ENCODE measurements around the gene TEAD4.

The TEAD4 gene

GRCh38 chr12:3040026-3040656 lies 80.9 kb downstream of the TEAD4 start:
- peaks cover 0 to 7% of the 10 kb centered on the region in 2 donors for H3K36me3 ChIP-seq (ENCODE audit: control insufficient read depth in 2 of 2, insufficient read depth in 2 of 2, low read length in 2 of 2)
- no peak overlapping the region for H3K27ac ChIP-seq (ENCODE audit: low read length)
- H3K27me3 ChIP-seq (ENCODE audit: control insufficient read depth in 1 of 2, insufficient read depth in 2 of 2, low read length in 2 of 2), result no peaks in the 10 kb centered on the region
- H3K4me3 ChIP-seq (ENCODE audit: low read length in 2 of 2), result no peak overlapping the region
- H3K9me3 ChIP-seq (ENCODE audit: control insufficient read depth in 2 of 2, low read length in 2 of 2), result no peaks in the 10 kb centered on the region
- H3K9ac ChIP-seq (ENCODE audit: low read length in 2 of 2), result no peak overlapping the region
- peaks cover 8% of the 10 kb centered on the region for H3K4me1 ChIP-seq (ENCODE audit: control insufficient read depth, insufficient read depth, low read length)

- H3K27me3 ChIP-seq (ENCODE audit: control insufficient read depth in 1 of 2, insufficient read depth in 2 of 2, low read length in 2 of 2), result no peaks in the 10 kb centered on the region
- H3K4me3 ChIP-seq (ENCODE audit: low read length in 2 of 2), result no peak overlapping the region
- H3K9ac ChIP-seq (ENCODE audit: low read length in 2 of 2), result no peak overlapping the region
- H3K27ac ChIP-seq (ENCODE audit: low read length), result no peak overlapping the region
- peaks cover 5% of the 10 kb centered on the region for H3K4me1 ChIP-seq (ENCODE audit: control insufficient read depth, insufficient read depth, low read length)
- H3K36me3 ChIP-seq (ENCODE audit: control insufficient read depth in 2 of 2, insufficient read depth in 2 of 2, low read length in 2 of 2), result peaks cover 0 to 7% of the 10 kb centered on the region in 2 donors
- no peaks in the 10 kb centered on the region for H3K9me3 ChIP-seq (ENCODE audit: control insufficient read depth in 2 of 2, low read length in 2 of 2)
Observed at GRCh38 chr12:3040663-3041544, 81.7 kb downstream of the TEAD4 start.

GRCh38 chr12:3041558-3042164 lies 82.5 kb downstream of the TEAD4 start:
- no peaks in the 10 kb centered on the region for H3K9me3 ChIP-seq (ENCODE audit: control insufficient read depth in 2 of 2, low read length in 2 of 2)
- H3K4me3 ChIP-seq (ENCODE audit: low read length in 2 of 2), result no peak overlapping the region
- no peak overlapping the region for H3K9ac ChIP-seq (ENCODE audit: low read length in 2 of 2)
- H3K4me1 ChIP-seq (ENCODE audit: control insufficient read depth, insufficient read depth, low read length), result peaks cover 5% of the 10 kb centered on the region
- H3K27me3 ChIP-seq (ENCODE audit: control insufficient read depth in 1 of 2, insufficient read depth in 2 of 2, low read length in 2 of 2), result no peaks in the 10 kb centered on the region
- H3K36me3 ChIP-seq (ENCODE audit: control insufficient read depth in 2 of 2, insufficient read depth in 2 of 2, low read length in 2 of 2), result peaks cover 0 to 7% of the 10 kb centered on the region in 2 donors
- no peak overlapping the region for H3K27ac ChIP-seq (ENCODE audit: low read length)

- H3K4me3 ChIP-seq (ENCODE audit: low read length in 2 of 2), result no peak overlapping the region
- no peaks in the 10 kb centered on the region for H3K9me3 ChIP-seq (ENCODE audit: control insufficient read depth in 2 of 2, low read length in 2 of 2)
- H3K27me3 ChIP-seq (ENCODE audit: control insufficient read depth in 1 of 2, insufficient read depth in 2 of 2, low read length in 2 of 2), result no peaks in the 10 kb centered on the region
- peaks cover 0 to 7% of the 10 kb centered on the region in 2 donors for H3K36me3 ChIP-seq (ENCODE audit: control insufficient read depth in 2 of 2, insufficient read depth in 2 of 2, low read length in 2 of 2)
- H3K27ac ChIP-seq (ENCODE audit: low read length), result no peak overlapping the region
- H3K9ac ChIP-seq (ENCODE audit: low read length in 2 of 2), result no peak overlapping the region
- peaks cover 5% of the 10 kb centered on the region for H3K4me1 ChIP-seq (ENCODE audit: control insufficient read depth, insufficient read depth, low read length)
Observed at GRCh38 chr12:3042394-3042793, 83.2 kb downstream of the TEAD4 start.

- no peak overlapping the region for H3K9ac ChIP-seq (ENCODE audit: low read length in 2 of 2)
- no peak overlapping the region for H3K4me3 ChIP-seq (ENCODE audit: low read length in 2 of 2)
- H3K27ac ChIP-seq (ENCODE audit: low read length), result no peak overlapping the region
Observed at GRCh38 chr12:3042826-3043225, 83.6 kb downstream of the TEAD4 start.

GRCh38 chr12:3043406-3043805 lies 84.2 kb downstream of the TEAD4 start:
- H3K4me3 ChIP-seq (ENCODE audit: low read length in 2 of 2), result no peak overlapping the region
- H3K27ac ChIP-seq (ENCODE audit: low read length), result no peak overlapping the region
- no peaks in the 10 kb centered on the region for H3K27me3 ChIP-seq (ENCODE audit: control insufficient read depth in 1 of 2, insufficient read depth in 2 of 2, low read length in 2 of 2)
- H3K36me3 ChIP-seq (ENCODE audit: control insufficient read depth in 2 of 2, insufficient read depth in 2 of 2, low read length in 2 of 2), result peaks cover 0 to 7% of the 10 kb centered on the region in 2 donors
- H3K4me1 ChIP-seq (ENCODE audit: control insufficient read depth, insufficient read depth, low read length), result peaks cover 5% of the 10 kb centered on the region
- H3K9me3 ChIP-seq (ENCODE audit: control insufficient read depth in 2 of 2, low read length in 2 of 2), result no peaks in the 10 kb centered on the region
- no peak overlapping the region for H3K9ac ChIP-seq (ENCODE audit: low read length in 2 of 2)

More at GRCh38 chr12:3042826-3043225, 83.6 kb downstream of the TEAD4 start:
- Histone ChIP-seq H3K27me3 (ENCODE audit: control insufficient read depth in 1 of 2, insufficient read depth in 2 of 2, low read length in 2 of 2) (no peaks in the 10 kb centered on the region), H3K9me3 (ENCODE audit: control insufficient read depth in 2 of 2, low read length in 2 of 2) (no peaks in the 10 kb centered on the region), H3K36me3 (ENCODE audit: control insufficient read depth in 2 of 2, insufficient read depth in 2 of 2, low read length in 2 of 2) (peaks cover 0 to 7% of the 10 kb centered on the region in 2 donors), H3K4me1 (ENCODE audit: control insufficient read depth, insufficient read depth, low read length) (peaks cover 5% of the 10 kb centered on the region)

GRCh38 chr12:3044141-3044630 lies 85.0 kb downstream of the TEAD4 start:
- H3K36me3 ChIP-seq (ENCODE audit: control insufficient read depth in 2 of 2, insufficient read depth in 2 of 2, low read length in 2 of 2), result peaks cover 0 to 2% of the 10 kb centered on the region in 2 donors
- no peak overlapping the region for H3K4me3 ChIP-seq (ENCODE audit: low read length in 2 of 2)
- H3K27ac ChIP-seq (ENCODE audit: low read length), result no peak overlapping the region
- peaks cover 5% of the 10 kb centered on the region for H3K4me1 ChIP-seq (ENCODE audit: control insufficient read depth, insufficient read depth, low read length)
- H3K27me3 ChIP-seq (ENCODE audit: control insufficient read depth in 1 of 2, insufficient read depth in 2 of 2, low read length in 2 of 2), result no peaks in the 10 kb centered on the region
- no peak overlapping the region for H3K9ac ChIP-seq (ENCODE audit: low read length in 2 of 2)
- no peaks in the 10 kb centered on the region for H3K9me3 ChIP-seq (ENCODE audit: control insufficient read depth in 2 of 2, low read length in 2 of 2)

- no peaks in the 10 kb centered on the region for H3K9me3 ChIP-seq (ENCODE audit: control insufficient read depth in 2 of 2, low read length in 2 of 2)
Observed at GRCh38 chr12:3045494-3045893, 86.3 kb downstream of the TEAD4 start.

GRCh38 chr12:3045989-3046388 lies 86.8 kb downstream of the TEAD4 start:
- no peaks in the 10 kb centered on the region for H3K36me3 ChIP-seq (ENCODE audit: control insufficient read depth in 2 of 2, insufficient read depth in 2 of 2, low read length in 2 of 2)
- no peak overlapping the region for H3K27ac ChIP-seq (ENCODE audit: low read length)
- H3K4me1 ChIP-seq (ENCODE audit: control insufficient read depth, insufficient read depth, low read length), result peaks cover 9% of the 10 kb centered on the region
- no peak overlapping the region for H3K4me3 ChIP-seq (ENCODE audit: low read length in 2 of 2)
- no peak overlapping the region for H3K9ac ChIP-seq (ENCODE audit: low read length in 2 of 2)
- H3K9me3 ChIP-seq (ENCODE audit: control insufficient read depth in 2 of 2, low read length in 2 of 2), result no peaks in the 10 kb centered on the region
- no peaks in the 10 kb centered on the region for H3K27me3 ChIP-seq (ENCODE audit: control insufficient read depth in 1 of 2, insufficient read depth in 2 of 2, low read length in 2 of 2)

More at GRCh38 chr12:3045494-3045893, 86.3 kb downstream of the TEAD4 start:
- Histone ChIP-seq H3K27ac (ENCODE audit: low read length) (no peak overlapping the region), H3K27me3 (ENCODE audit: control insufficient read depth in 1 of 2, insufficient read depth in 2 of 2, low read length in 2 of 2) (no peaks in the 10 kb centered on the region), H3K4me3 (ENCODE audit: low read length in 2 of 2) (no peak overlapping the region), H3K36me3 (ENCODE audit: control insufficient read depth in 2 of 2, insufficient read depth in 2 of 2, low read length in 2 of 2) (no peaks in the 10 kb centered on the region), H3K9ac (ENCODE audit: low read length in 2 of 2) (no peak overlapping the region), H3K4me1 (ENCODE audit: control insufficient read depth, insufficient read depth, low read length) (peaks cover 9% of the 10 kb centered on the region)

GRCh38 chr12:3046441-3047200 lies 87.4 kb downstream of the TEAD4 start:
- no peak overlapping the region for H3K9ac ChIP-seq (ENCODE audit: low read length in 2 of 2)
- H3K4me1 ChIP-seq (ENCODE audit: control insufficient read depth, insufficient read depth, low read length), result peaks cover 5% of the 10 kb centered on the region
- H3K36me3 ChIP-seq (ENCODE audit: control insufficient read depth in 2 of 2, insufficient read depth in 2 of 2, low read length in 2 of 2), result no peaks in the 10 kb centered on the region
- H3K4me3 ChIP-seq (ENCODE audit: low read length in 2 of 2), result no peak overlapping the region
- no peak overlapping the region for H3K27ac ChIP-seq (ENCODE audit: low read length)
- H3K27me3 ChIP-seq (ENCODE audit: control insufficient read depth in 1 of 2, insufficient read depth in 2 of 2, low read length in 2 of 2), result no peaks in the 10 kb centered on the region
- H3K9me3 ChIP-seq (ENCODE audit: control insufficient read depth in 2 of 2, low read length in 2 of 2), result no peaks in the 10 kb centered on the region
